Neutrophil (primary cell): Measurements from ENCODE around the gene EHD3.

Experiments used
- H3K27ac ChIP-seq: fragments of 200-600 bp; sonication (generic); 2 replicates; pipeline ENCODE4 v1.5.1; 2016; ENCODE audit warnings: mild to moderate bottlenecking, moderate library complexity
- H3K27me3 ChIP-seq: fragments of 200-600 bp; sonication (generic); 2 replicates; pipeline ENCODE4 v1.6.0; 2016; ENCODE audit warnings: mild to moderate bottlenecking
- H3K36me3 ChIP-seq: fragments of 200-600 bp; sonication (generic); 2 replicates; pipeline ENCODE4 v1.5.1; 2017
- H3K4me1 ChIP-seq, 2 experiments: fragments of 200-600 bp in 1 of 2; sonication (generic) in 1 of 2; 1 replicate in 1 of 2; 2 replicates in 1 of 2; pipeline versions ENCODE4 v1.5.1 to v1.6.1; 2013 to 2016; ENCODE audit warnings: low read depth in 1 of 2, low read length in 1 of 2, mild to moderate bottlenecking in 1 of 2, moderate library complexity in 1 of 2; ENCODE audit not compliant: control insufficient read depth in 1 of 2, insufficient read depth in 1 of 2
- H3K4me3 ChIP-seq, 2 experiments: fragments of 200-600 bp in 1 of 2; sonication (generic) in 1 of 2; 1 replicate in 1 of 2; 2 replicates in 1 of 2; pipeline ENCODE4 v1.5.1; 2013 to 2016; ENCODE audit warnings: low read depth in 1 of 2, low read length in 1 of 2, mild to moderate bottlenecking in 1 of 2, moderate library complexity in 1 of 2
- H3K9me3 ChIP-seq: fragments of 200-600 bp; sonication (generic); 2 replicates; pipeline ENCODE4 v1.5.1; 2016
- CTCF ChIP-seq: fragments of 200-600 bp; sonication (generic); IDR thresholded peaks from 2 replicates; pipeline ENCODE4 v1.5.1; 2016; ENCODE audit warnings: antibody characterized with exemption

EHD3 gene

DNA sequence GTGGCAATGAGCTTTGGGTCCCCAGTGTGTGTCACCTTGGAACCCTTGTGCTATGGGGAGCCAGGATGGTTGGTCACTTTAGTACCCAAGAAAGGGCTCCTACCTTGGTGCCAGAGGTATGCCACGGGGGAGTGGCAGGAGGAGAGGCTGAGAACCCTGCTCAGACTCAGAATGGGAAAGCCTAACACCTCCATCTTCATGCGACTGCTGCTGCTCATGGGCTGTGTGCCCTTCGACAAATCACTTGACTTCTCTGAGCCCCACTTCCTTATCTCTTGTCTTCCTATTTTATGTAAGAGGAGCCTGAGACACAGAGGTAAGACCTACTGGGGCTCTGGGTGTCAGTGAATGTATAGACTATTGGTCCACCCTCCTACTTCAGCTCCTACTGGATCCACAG, 25.1 kb downstream of the EHD3 start:
- Histone ChIP-seq H3K27ac (no peak overlapping the region), H3K36me3 (no peaks in the 10 kb centered on the region), H3K9me3 (no peaks in the 10 kb centered on the region), H3K27me3 (no peaks in the 10 kb centered on the region), H3K4me1 (no peaks in the 10 kb centered on the region), H3K4me3 (no peak overlapping the region)
- no peak for TF ChIP-seq CTCF

DNA sequence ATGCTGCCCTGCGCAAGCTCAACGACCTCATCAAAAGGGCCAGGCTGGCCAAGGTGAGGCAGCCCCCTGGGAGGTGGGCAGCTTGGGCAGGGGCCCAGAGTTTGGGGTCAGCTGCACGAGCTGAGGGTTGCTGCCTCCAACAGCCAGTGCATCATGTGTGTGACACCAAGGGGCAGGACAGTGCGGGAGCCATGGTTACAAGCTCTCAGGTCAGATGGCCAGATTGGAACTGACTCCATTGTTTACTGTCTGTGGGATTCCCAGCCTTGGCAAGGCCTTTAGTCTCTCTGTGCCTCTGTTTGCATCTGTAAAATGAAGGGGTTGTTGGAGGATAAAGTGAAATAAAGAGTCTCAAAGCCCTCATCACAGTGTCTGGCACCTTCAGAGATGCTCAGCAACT, 26.9 kb downstream of the EHD3 start:
- Histone ChIP-seq H3K4me3 (no peak overlapping the region), H3K27ac (no peak overlapping the region), H3K4me1 (no peaks in the 10 kb centered on the region), H3K27me3 (no peaks in the 10 kb centered on the region), H3K36me3 (no peaks in the 10 kb centered on the region), H3K9me3 (no peaks in the 10 kb centered on the region)
- no peak for TF ChIP-seq CTCF

DNA sequence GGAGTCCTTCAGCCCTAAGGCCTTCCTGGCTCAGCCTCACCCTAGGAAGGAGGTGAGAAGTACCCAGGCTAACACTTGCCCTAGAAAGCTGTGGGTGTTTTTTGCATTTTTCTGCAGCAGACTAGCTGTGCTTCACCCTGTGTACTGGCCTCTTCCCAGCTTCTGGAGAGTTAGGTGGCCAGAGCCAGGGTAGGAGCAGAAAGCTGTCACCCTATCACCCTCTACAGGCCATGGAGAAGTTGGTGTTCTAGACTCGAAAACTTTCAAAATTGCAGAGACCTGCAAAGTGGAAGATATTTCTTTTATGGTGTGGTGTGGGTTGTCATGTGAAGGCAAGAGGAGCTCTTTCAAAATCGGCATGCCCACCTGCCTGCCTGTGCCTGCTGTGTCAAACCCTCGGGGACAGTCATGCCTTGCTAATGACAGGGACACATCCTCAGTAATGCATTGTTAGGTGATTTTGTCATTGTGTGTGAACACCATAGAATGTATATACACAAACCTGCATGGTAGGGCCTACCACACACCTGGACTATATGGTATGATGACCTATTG, 29.8 kb downstream of the EHD3 start:
- H3K9me3 ChIP-seq: no peaks in the 10 kb centered on the region
- no peaks in the 10 kb centered on the region for H3K36me3 ChIP-seq
- no peak for TF ChIP-seq CTCF
- no peaks in the 10 kb centered on the region for H3K4me1 ChIP-seq
- no peak overlapping the region for H3K27ac ChIP-seq
- H3K27me3 ChIP-seq: no peaks in the 10 kb centered on the region
- H3K4me3 ChIP-seq: no peak overlapping the region

- Histone ChIP-seq H3K9me3 (no peaks in the 10 kb centered on the region), H3K27ac (no peak overlapping the region), H3K36me3 (no peaks in the 10 kb centered on the region), H3K4me1 (no peaks in the 10 kb centered on the region), H3K4me3 (no peak overlapping the region), H3K27me3 (no peaks in the 10 kb centered on the region)
- TF ChIP-seq CTCF: no peak
Measured at GRCh38 chr2:31265234-31265633, 31.3 kb downstream of the EHD3 start.

DNA sequence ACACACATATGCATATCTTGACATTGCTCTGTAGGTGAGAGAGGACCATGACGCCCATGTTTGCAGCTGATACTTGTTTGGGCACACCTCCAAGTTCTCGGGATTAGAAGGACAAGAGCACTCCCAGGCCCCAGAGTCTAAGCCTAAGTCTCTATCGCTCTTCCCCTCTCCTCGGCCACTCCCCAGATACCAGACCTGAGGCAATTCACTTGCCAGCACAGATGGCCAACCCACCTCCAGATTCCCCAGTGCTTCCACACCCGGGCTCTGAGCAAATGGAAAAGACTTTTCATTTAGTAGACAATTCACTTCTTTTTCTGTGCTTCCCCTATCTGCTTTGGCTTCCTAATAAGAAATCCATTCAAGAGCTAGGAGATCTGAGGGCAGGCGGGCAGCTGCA, 32.9 kb downstream of the EHD3 start:
- Histone ChIP-seq H3K27me3 (no peaks in the 10 kb centered on the region), H3K4me3 (no peak overlapping the region), H3K27ac (no peak overlapping the region), H3K9me3 (no peaks in the 10 kb centered on the region), H3K4me1 (no peaks in the 10 kb centered on the region), H3K36me3 (no peaks in the 10 kb centered on the region)
- no peak for TF ChIP-seq CTCF
